ENCODE results near the gene LRP1B.
A peak's percentile ranks its signal among the peaks of the same experiment; 100 is the strongest.

LRP1B gene

DNA sequence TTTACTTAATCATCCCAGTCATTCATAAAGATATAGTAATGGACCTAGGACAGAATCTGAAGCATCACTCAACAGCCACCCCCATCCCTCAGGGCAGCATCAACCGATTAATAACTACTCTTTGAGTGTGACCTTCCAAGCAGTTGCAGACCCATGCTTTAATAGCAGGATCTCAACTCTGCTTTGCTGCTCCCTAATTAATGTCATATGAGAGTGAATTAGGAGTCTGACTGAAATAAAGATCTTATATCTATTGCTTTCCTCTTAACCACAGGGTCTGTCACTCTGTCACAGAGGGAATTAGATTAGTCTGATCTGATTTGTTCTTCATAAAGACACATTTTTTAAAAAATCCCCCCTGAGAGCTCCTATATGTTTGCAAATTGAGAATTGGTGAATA is 46.1 kb upstream of the LRP1B start (continued):
- TF ChIP-seq ZC3H10 (CRISPR knock-in tag; IDR thresholded peaks at IDR 0.05) (no peak), ZNF565 (CRISPR knock-in tag; conservative IDR thresholded peaks at IDR 0.05; ENCODE audit: low read depth) (no peak)

DNA sequence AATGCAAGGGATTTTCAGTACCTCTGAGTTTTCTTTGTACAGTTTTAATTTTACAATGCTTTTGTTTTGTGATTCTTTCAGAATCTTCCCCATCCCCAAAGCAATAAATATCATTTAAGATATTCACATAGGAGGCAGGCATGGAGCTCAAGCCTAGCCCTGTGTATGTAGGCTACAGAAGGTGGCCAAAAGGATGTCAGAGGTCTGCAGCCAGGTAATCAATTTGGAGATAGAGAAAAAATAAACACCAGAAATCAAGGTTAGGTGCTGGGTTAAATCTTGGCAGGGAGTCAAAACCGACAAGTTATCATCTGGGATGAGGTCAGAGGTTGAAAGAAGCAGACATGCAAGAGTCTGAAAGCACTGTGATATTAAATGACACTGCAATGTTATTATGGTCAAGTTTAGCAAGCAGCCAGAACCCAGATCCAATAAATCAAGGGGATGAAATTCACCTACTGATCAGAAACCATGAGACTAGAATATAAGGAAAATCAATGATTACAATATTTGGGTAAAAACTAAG is 45.1 kb upstream of the LRP1B start:
- peak; percentile 21 for ATAC-seq
- TF ChIP-seq ZNF70 (CRISPR knock-in tag; IDR thresholded peaks at IDR 0.05) (no peak), ZFP30 (CRISPR knock-in tag; IDR thresholded peaks at IDR 0.05) (no peak), CSDC2 (CRISPR knock-in tag; IDR thresholded peaks at IDR 0.05) (no peak), SNAI2 (CRISPR knock-in tag; IDR thresholded peaks at IDR 0.05) (no peak), ZC3H10 (CRISPR knock-in tag; IDR thresholded peaks at IDR 0.05) (no peak)
- TF ChIP-seq, protein P1, sequence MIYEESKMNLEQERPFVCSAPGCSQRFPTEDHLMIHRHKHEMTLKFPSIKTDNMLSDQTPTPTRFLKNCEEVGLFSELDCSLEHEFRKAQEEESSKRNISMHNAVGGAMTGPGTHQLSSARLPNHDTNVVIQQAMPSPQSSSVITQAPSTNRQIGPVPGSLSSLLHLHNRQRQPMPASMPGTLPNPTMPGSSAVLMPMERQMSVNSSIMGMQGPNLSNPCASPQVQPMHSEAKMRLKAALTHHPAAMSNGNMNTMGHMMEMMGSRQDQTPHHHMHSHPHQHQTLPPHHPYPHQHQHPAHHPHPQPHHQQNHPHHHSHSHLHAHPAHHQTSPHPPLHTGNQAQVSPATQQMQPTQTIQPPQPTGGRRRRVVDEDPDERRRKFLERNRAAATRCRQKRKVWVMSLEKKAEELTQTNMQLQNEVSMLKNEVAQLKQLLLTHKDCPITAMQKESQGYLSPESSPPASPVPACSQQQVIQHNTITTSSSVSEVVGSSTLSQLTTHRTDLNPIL (CRISPR knock-in tag; IDR thresholded peaks at IDR 0.05; ENCODE audit: low read depth), result no peak

DNA sequence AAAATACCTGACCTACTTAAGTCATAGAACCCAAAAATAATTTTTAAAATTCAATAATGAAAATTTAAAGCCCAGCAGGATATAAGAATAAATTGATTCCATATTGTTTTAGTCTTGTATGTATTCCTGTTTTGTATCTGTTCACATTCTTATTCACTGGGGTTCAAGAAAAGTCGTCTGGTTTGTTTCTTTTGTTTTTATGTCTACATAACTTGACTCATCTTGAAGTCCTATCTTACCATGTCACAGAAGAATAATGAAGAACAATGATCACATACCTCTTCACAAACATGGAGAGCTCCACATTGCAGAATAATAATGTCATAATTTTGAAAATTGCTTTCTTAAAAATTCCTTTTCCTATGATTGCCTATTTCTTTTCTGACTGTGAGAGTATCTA is 43.4 kb upstream of the LRP1B start:
- no peak for TF ChIP-seq ZFP30 (CRISPR knock-in tag; IDR thresholded peaks at IDR 0.05)
- TF ChIP-seq, protein P1 (CRISPR knock-in tag; IDR thresholded peaks at IDR 0.05; ENCODE audit: low read depth), result peak; percentile 46; the same call in 1 of the 2 replicates
- TF ChIP-seq, protein P2, sequence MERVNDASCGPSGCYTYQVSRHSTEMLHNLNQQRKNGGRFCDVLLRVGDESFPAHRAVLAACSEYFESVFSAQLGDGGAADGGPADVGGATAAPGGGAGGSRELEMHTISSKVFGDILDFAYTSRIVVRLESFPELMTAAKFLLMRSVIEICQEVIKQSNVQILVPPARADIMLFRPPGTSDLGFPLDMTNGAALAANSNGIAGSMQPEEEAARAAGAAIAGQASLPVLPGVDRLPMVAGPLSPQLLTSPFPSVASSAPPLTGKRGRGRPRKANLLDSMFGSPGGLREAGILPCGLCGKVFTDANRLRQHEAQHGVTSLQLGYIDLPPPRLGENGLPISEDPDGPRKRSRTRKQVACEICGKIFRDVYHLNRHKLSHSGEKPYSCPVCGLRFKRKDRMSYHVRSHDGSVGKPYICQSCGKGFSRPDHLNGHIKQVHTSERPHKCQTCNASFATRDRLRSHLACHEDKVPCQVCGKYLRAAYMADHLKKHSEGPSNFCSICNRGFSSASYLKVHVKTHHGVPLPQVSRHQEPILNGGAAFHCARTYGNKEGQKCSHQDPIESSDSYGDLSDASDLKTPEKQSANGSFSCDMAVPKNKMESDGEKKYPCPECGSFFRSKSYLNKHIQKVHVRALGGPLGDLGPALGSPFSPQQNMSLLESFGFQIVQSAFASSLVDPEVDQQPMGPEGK (CRISPR knock-in tag; IDR thresholded peaks at IDR 0.05; ENCODE audit: borderline replicate concordance), result no peak
- TF ChIP-seq ZNF8 (CRISPR knock-in tag; IDR thresholded peaks at IDR 0.05), result no peak
- TF ChIP-seq TCF4 (CRISPR knock-in tag; IDR thresholded peaks at IDR 0.05; ENCODE audit: borderline replicate concordance), result 0 out of 2 replicates have a peak, but pooled peaks have one; percentile 24
- TF ChIP-seq GLIS3 (CRISPR knock-in tag; IDR thresholded peaks at IDR 0.05), result no peak
- TF ChIP-seq TOX (CRISPR knock-in tag; IDR thresholded peaks at IDR 0.05; ENCODE audit: borderline replicate concordance), result peak; percentile 89
- no peak for TF ChIP-seq SNAI2 (CRISPR knock-in tag; IDR thresholded peaks at IDR 0.05)
- TF ChIP-seq ZNF70 (CRISPR knock-in tag; IDR thresholded peaks at IDR 0.05), result no peak
- TF ChIP-seq, protein P3, sequence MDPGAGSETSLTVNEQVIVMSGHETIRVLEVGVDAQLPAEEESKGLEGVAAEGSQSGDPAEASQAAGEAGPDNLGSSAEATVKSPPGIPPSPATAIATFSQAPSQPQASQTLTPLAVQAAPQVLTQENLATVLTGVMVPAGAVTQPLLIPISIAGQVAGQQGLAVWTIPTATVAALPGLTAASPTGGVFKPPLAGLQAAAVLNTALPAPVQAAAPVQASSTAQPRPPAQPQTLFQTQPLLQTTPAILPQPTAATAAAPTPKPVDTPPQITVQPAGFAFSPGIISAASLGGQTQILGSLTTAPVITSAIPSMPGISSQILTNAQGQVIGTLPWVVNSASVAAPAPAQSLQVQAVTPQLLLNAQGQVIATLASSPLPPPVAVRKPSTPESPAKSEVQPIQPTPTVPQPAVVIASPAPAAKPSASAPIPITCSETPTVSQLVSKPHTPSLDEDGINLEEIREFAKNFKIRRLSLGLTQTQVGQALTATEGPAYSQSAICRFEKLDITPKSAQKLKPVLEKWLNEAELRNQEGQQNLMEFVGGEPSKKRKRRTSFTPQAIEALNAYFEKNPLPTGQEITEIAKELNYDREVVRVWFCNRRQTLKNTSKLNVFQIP (CRISPR knock-in tag; IDR thresholded peaks at IDR 0.05; ENCODE audit: borderline replicate concordance, low read depth), result no peak
- TF ChIP-seq PPARA (CRISPR knock-in tag; IDR thresholded peaks at IDR 0.05; ENCODE audit: borderline replicate concordance), result no peak
- no peak for TF ChIP-seq ZFP3 (CRISPR knock-in tag; IDR thresholded peaks at IDR 0.05)
- peak; percentile 93 for TF ChIP-seq ISL1 (CRISPR knock-in tag; IDR thresholded peaks at IDR 0.05)
- TF ChIP-seq RARB (CRISPR knock-in tag; IDR thresholded peaks at IDR 0.05), result peak; percentile 45; the same call in 1 of the 2 replicates
- TF ChIP-seq, protein P4, sequence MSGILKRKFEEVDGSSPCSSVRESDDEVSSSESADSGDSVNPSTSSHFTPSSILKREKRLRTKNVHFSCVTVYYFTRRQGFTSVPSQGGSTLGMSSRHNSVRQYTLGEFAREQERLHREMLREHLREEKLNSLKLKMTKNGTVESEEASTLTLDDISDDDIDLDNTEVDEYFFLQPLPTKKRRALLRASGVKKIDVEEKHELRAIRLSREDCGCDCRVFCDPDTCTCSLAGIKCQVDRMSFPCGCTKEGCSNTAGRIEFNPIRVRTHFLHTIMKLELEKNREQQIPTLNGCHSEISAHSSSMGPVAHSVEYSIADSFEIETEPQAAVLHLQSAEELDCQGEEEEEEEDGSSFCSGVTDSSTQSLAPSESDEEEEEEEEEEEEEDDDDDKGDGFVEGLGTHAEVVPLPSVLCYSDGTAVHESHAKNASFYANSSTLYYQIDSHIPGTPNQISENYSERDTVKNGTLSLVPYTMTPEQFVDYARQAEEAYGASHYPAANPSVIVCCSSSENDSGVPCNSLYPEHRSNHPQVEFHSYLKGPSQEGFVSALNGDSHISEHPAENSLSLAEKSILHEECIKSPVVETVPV (CRISPR knock-in tag; IDR thresholded peaks at IDR 0.05), result no peak
- no peak for TF ChIP-seq ARNTL (CRISPR knock-in tag; IDR thresholded peaks at IDR 0.05; ENCODE audit: borderline replicate concordance, low read depth)
- no peak for TF ChIP-seq BACH2 (CRISPR knock-in tag; IDR thresholded peaks at IDR 0.05; ENCODE audit: borderline replicate concordance)
- TF ChIP-seq OSR1 (CRISPR knock-in tag; IDR thresholded peaks at IDR 0.05), result no peak
- TF ChIP-seq, protein P5, sequence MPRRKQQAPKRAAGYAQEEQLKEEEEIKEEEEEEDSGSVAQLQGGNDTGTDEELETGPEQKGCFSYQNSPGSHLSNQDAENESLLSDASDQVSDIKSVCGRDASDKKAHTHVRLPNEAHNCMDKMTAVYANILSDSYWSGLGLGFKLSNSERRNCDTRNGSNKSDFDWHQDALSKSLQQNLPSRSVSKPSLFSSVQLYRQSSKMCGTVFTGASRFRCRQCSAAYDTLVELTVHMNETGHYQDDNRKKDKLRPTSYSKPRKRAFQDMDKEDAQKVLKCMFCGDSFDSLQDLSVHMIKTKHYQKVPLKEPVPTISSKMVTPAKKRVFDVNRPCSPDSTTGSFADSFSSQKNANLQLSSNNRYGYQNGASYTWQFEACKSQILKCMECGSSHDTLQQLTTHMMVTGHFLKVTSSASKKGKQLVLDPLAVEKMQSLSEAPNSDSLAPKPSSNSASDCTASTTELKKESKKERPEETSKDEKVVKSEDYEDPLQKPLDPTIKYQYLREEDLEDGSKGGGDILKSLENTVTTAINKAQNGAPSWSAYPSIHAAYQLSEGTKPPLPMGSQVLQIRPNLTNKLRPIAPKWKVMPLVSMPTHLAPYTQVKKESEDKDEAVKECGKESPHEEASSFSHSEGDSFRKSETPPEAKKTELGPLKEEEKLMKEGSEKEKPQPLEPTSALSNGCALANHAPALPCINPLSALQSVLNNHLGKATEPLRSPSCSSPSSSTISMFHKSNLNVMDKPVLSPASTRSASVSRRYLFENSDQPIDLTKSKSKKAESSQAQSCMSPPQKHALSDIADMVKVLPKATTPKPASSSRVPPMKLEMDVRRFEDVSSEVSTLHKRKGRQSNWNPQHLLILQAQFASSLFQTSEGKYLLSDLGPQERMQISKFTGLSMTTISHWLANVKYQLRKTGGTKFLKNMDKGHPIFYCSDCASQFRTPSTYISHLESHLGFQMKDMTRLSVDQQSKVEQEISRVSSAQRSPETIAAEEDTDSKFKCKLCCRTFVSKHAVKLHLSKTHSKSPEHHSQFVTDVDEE (CRISPR knock-in tag; IDR thresholded peaks at IDR 0.05), result no peak
- peak; percentile 83 for ATAC-seq

All from SK-N-SH treated with all-trans-retinoic acid at 6 μM for 48 hours (cell line).